Hepatocyte (in vitro differentiated cells): Measurements from ENCODE around the gene ST14. TPM values are rescaled to one million over a fixed set of nuclear protein-coding genes. Genes with fewer than 3 reads are reported as not detected.

Experiments used
- DNase-seq: peaks from one replicate; pipeline ENCODE4 v3.0.0-alpha.2; 2016; ENCODE audit warnings: low spot score
- H2AFZ ChIP-seq: fragments of 200-600 bp; sonication (generic); 2 replicates; pipeline ENCODE4 v1.6.0; 2016; ENCODE audit warnings: antibody characterized with exemption, mild to moderate bottlenecking
- H3K27ac ChIP-seq: fragments of 200-600 bp; sonication (generic); 2 replicates; pipeline ENCODE4 v1.5.1; 2016; ENCODE audit warnings: mild to moderate bottlenecking
- H3K27me3 ChIP-seq: fragments of 200-600 bp; sonication (generic); 2 replicates; pipeline ENCODE4 v1.6.1; 2016
- H3K36me3 ChIP-seq: fragments of 200-600 bp; sonication (generic); replicated peaks from 2 replicates; pipeline ENCODE4 v1.5.1; 2016; ENCODE audit warnings: low read depth; ENCODE audit not compliant: insufficient read depth
- H3K4me1 ChIP-seq: fragments of 200-600 bp; sonication (generic); 2 replicates; pipeline ENCODE4 v1.5.1; 2016; ENCODE audit warnings: mild to moderate bottlenecking, moderate library complexity; ENCODE audit not compliant: insufficient read depth
- H3K4me2 ChIP-seq: fragments of 200-600 bp; sonication (generic); 2 replicates; pipeline ENCODE4 v1.6.0; 2016
- H3K4me3 ChIP-seq: fragments of 200-600 bp; sonication (generic); 2 replicates; pipeline ENCODE4 v1.5.1; 2016; ENCODE audit warnings: mild to moderate bottlenecking
- H3K79me2 ChIP-seq: fragments of 200-600 bp; sonication (generic); 2 replicates; pipeline ENCODE4 v1.6.0; 2017; ENCODE audit warnings: mild to moderate bottlenecking
- H3K9me2 ChIP-seq: fragments of 200-600 bp; sonication (generic); replicated peaks from 2 replicates; pipeline ENCODE4 v1.6.0; 2017; ENCODE audit warnings: mild to moderate bottlenecking; ENCODE audit not compliant: insufficient read depth
- H3K9me3 ChIP-seq: fragments of 200-600 bp; sonication (generic); 2 replicates; pipeline ENCODE4 v1.5.1; 2016; ENCODE audit warnings: low read depth, mild to moderate bottlenecking
- H4K20me1 ChIP-seq: fragments of 200-600 bp; sonication (generic); 2 replicates; pipeline ENCODE4 v1.6.0; 2016; ENCODE audit warnings: mild to moderate bottlenecking; ENCODE audit not compliant: insufficient read depth, poor library complexity, severe bottlenecking
- CTCF ChIP-seq: fragments of 200-600 bp; sonication (generic); IDR thresholded peaks from 2 replicates; pipeline ENCODE4 v1.5.1; 2016; ENCODE audit warnings: antibody characterized with exemption, mild to moderate bottlenecking; ENCODE audit not compliant: poor library complexity
- EZH2 ChIP-seq: fragments of 200-600 bp; sonication (generic); IDR thresholded peaks from 2 replicates; pipeline ENCODE4 v1.6.1; 2016; ENCODE audit warnings: antibody characterized with exemption, mild to moderate bottlenecking, borderline replicate concordance
- EZH2phosphoT487 ChIP-seq: fragments of 200-600 bp; sonication (generic); IDR thresholded peaks from one replicate; pipeline ENCODE4 v1.6.1; 2018; ENCODE audit warnings: antibody characterized with exemption, mild to moderate bottlenecking, low read depth, moderate library complexity; ENCODE audit not compliant: unreplicated experiment, severe bottlenecking
- WGBS: methylation state at CpG from one replicate; pipeline ENCODE4 v1.1.6; 2016; ENCODE audit warnings: low lambda C conversion rate; ENCODE audit errors: missing lambda C conversion rate; 5-methylcytosine and 5-hydroxymethylcytosine counted together
- polyA plus RNA-seq: library from polyadenylated mRNA; unstranded; fragments of >200 nt; fragmentation: Nextera tagmentation; extraction: Ambion mirVana; gene quantifications from 2 replicates; pipeline ENCODE4 v1.2.1, GENCODE V29; 2016
- total RNA-seq: library from RNA; depleted of rRNA; stranded (reverse); fragments of >200 nt; gene quantifications from 2 replicates; pipeline ENCODE4 v1.2.3, GENCODE V29; 2014

Gene ST14
- total and polyA plus RNA-seq, 2 experiments from 2014 or later, result 85.2 to 93.3 TPM

- Histone ChIP-seq H3K9me2 (no peaks in the 10 kb centered on the region), H3K9me3 (no peaks in the 10 kb centered on the region), H3K36me3 (no peaks in the 10 kb centered on the region), H3K4me1 (peaks cover 11% of the 10 kb centered on the region), H3K27ac (no peak overlapping the region), H3K4me3 (no peak overlapping the region), H3K4me2 (no peak overlapping the region), H3K27me3 (peaks cover 15% of the 10 kb centered on the region), H4K20me1 (no peaks in the 10 kb centered on the region), H3K79me2 (peaks cover 14% of the 10 kb centered on the region), H2AFZ (no peak overlapping the region)
- TF ChIP-seq CTCF, result no peak
- TF ChIP-seq EZH2, result no peak
- TF ChIP-seq EZH2phosphoT487, result no peak
- no peak for DNase-seq
- 89% methylated on average over 11 of the region's 11 CpGs for WGBS
Observed at GRCh38 chr11:130156108-130157022, 3.2 kb upstream of the ST14 start.

- DNase-seq, result no peak
- Histone ChIP-seq H3K4me3 (no peak overlapping the region), H3K9me2 (no peaks in the 10 kb centered on the region), H3K27me3 (peaks cover 15% of the 10 kb centered on the region), H3K4me1 (peaks cover 17% of the 10 kb centered on the region), H3K36me3 (no peaks in the 10 kb centered on the region), H3K79me2 (peaks cover 21% of the 10 kb centered on the region), H2AFZ (no peak overlapping the region), H3K4me2 (no peak overlapping the region), H3K9me3 (no peaks in the 10 kb centered on the region), H4K20me1 (peaks cover 4% of the 10 kb centered on the region), H3K27ac (no peak overlapping the region)
- 86% methylated on average over 8 of the region's 8 CpGs for WGBS
- no peak for TF ChIP-seq EZH2
- TF ChIP-seq EZH2phosphoT487, result no peak
- no peak for TF ChIP-seq CTCF
Observed at GRCh38 chr11:130157101-130157500, 2.5 kb upstream of the ST14 start.

- Histone ChIP-seq H3K36me3 (no peaks in the 10 kb centered on the region), H3K9me3 (no peaks in the 10 kb centered on the region), H3K79me2 (peaks cover 28% of the 10 kb centered on the region), H4K20me1 (peaks cover 4% of the 10 kb centered on the region), H3K27ac (no peak overlapping the region), H3K4me3 (no peak overlapping the region), H3K27me3 (peaks cover 15% of the 10 kb centered on the region), H3K4me1 (peaks cover 20% of the 10 kb centered on the region), H2AFZ (no peak overlapping the region), H3K4me2 (no peak overlapping the region), H3K9me2 (no peaks in the 10 kb centered on the region)
- no peak for TF ChIP-seq EZH2phosphoT487
- no peak for TF ChIP-seq CTCF
- no peak for TF ChIP-seq EZH2
- WGBS, result 93% methylated on average over 3 of the region's 3 CpGs
- DNase-seq, result no peak
Observed at GRCh38 chr11:130157840-130158239, 1.7 kb upstream of the ST14 start.
